A549 (cell line): ENCODE results near the gene KREMEN1.

Experiments used
- SMC3 ChIP-seq: fragments of >200 bp; sonication (Bioruptor Twin); formaldehyde crosslinking; IDR thresholded peaks from 3 replicates; pipeline ENCODE4 v1.6.1; 2018; ENCODE audit warnings: inconsistent platforms
- TF ChIP-seq, protein P1 (sequence below): fragments of >200 bp; sonication (Bioruptor Twin); formaldehyde crosslinking; IDR thresholded peaks from 3 replicates; pipeline ENCODE4 v1.5.1; 2016

DNA sequence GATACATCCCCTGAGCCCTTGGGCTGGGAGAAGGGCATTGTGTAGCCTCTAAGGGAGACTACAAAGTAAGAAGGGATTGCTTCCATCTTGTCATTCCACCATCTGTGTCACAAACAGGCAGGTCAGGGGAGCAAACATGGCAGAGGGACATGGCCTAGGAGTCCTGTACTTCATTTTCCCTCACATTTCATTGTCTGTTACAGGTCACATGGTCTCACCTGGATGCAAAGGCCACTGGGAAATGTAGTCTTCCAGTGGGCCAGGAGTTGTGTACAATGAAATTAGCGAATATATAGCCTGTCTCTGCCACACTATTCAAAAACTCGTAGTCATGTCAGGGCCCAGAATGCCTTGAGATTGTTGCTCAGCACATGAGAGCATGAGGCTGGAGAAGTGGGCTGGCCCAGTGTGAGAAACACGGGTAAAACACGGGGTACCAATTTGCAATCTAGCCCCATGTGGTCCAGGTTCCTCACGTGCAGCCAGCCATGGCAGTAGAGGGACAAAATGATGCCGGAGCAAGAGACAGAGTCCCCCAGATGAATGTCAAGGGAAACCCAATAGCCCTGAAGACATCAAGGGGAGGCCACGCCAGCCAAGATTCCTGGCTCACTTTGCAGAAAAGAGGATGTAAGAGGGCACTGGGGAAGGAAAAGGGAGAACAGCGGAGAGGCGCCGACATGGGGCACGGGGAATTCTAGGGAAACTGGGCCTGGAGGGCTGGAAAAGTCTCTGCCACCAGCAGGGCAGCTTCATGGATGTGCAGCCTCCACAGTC is 85.1 kb downstream of the KREMEN1 start:
- TF ChIP-seq, protein P1, sequence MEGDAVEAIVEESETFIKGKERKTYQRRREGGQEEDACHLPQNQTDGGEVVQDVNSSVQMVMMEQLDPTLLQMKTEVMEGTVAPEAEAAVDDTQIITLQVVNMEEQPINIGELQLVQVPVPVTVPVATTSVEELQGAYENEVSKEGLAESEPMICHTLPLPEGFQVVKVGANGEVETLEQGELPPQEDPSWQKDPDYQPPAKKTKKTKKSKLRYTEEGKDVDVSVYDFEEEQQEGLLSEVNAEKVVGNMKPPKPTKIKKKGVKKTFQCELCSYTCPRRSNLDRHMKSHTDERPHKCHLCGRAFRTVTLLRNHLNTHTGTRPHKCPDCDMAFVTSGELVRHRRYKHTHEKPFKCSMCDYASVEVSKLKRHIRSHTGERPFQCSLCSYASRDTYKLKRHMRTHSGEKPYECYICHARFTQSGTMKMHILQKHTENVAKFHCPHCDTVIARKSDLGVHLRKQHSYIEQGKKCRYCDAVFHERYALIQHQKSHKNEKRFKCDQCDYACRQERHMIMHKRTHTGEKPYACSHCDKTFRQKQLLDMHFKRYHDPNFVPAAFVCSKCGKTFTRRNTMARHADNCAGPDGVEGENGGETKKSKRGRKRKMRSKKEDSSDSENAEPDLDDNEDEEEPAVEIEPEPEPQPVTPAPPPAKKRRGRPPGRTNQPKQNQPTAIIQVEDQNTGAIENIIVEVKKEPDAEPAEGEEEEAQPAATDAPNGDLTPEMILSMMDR = no peak
- no peak for TF ChIP-seq SMC3
